Tongue (tissue), 2 donors: ENCODE measurements around the gene ITGA11. TPM values are rescaled to one million over a fixed set of nuclear protein-coding genes. Genes with fewer than 3 reads are reported as not detected.

ENCODE experiments used
- DNase-seq: peaks from one replicate; pipeline ENCODE4 v3.0.0-alpha.2; 2015
- total RNA-seq: library from RNA; depleted of rRNA; stranded (reverse); fragments of >200 nt; gene quantifications from one replicate; pipeline ENCODE4 v1.2.3, GENCODE V29; 2014

The ITGA11 gene
- total RNA-seq, 1 donor from 2014 or later, result 6.3 TPM

DNA sequence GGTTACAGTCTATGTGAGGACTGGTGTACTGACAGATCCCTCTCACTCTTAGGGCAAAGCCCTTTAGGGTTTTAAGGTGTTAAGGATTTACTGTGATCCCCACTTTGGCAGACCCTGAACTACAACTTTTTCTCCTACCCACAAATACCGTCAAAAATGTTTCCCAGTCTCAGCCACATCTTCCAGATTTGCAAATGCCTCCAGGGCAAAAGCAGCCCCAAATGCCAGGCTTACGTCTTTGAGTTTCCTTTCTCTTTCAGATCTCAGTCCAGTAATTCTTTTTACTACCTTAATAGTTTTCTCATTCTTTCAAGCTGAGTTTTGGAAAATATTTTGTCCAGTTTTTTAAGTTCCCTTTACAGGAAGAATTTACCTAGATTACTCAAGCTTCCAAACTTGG, 13.4 kb upstream of the ITGA11 start:
- no peak for DNase-seq

DNA sequence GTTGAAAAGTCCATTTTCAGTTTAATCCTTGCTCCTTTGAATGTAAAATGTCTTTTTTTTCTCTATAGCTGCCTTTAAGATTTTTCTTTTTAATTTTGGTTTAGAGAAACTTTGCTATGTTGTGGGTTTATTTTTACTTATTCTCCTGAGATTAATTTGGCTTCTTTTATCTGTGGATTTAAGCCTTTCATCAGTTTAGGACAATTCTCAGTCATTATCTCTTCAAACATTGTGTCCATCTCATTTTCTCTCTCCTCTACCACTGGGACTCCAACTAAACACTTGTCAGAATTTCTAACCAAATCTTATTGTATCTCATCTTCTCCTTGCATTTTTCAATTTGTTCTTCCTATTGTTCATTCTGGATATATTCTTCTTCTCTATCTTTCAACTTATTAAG, 12.4 kb upstream of the ITGA11 start:
- no peak for DNase-seq

DNA sequence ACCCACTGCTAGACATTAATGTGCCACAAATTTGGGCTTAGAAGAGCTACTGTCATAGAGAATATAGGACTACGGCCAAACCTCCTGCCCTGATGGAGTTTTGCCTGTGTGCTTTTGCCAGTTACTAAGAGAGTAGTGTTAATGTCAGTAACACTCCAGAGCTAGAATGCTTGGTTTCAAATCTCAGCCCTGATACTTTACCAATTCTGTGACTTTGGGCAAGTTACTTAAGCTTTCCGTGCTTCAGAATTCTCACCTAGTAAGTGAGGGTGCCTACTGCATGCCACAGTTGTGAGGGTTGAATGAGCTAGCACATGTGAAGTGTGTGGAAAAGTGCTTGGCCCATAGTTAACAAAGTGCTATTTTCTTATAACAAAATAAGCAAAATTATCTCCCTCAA, 10.9 kb upstream of the ITGA11 start:
- DNase-seq, result no peak

DNA sequence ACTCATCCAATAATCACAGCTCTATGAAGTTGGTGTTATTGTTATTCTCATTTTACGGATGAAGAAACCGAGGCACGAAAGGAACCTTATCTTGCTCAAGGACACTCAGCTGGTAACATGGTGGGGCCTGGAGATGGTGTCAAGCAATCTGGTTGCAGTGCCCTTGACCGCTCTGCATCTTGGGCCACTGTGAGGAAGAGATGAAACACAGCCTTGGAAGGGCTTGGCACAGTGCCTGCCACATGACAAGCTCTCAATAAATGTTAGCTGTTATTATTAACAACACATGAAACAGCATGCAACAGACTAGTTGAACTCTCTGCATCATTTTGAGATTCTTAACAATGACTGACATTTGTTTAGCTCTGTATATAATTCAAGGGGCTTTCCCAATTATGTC, 10.1 kb upstream of the ITGA11 start:
- DNase-seq, result no peak

DNA sequence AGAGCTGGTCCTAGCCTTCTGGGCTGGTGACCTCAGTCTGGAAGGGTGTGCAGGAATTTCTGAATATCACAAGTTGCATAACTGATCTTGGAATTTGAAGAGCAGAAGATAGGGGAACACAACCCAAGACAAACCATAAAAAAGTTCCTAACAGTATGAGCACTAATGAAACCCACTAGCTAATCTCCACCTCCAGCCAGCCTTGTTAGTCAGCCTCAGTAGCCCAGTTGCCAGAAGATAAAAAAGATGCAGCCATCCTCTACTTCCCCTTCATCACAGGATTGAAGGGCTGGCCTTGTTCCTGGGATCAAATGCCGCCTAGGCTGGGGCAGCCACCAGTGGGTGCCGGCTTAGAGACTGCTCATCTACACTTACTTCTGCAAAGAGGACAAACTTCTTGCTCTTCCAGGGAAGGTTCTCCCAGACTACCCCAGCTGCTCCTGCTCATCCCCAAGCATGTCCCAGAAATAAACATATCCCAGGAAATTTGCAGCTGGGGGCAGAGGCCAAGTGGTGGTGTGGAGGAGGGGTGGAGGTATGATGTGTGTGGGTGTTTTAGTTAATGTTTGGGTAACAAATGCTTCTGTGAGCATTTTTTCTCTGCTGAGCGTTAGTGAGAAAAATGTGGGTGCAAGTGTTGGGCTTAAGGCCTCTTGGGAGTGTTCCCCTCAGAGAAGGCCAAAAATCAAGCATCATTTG, 9.2 kb upstream of the ITGA11 start:
- no peak for DNase-seq

DNA sequence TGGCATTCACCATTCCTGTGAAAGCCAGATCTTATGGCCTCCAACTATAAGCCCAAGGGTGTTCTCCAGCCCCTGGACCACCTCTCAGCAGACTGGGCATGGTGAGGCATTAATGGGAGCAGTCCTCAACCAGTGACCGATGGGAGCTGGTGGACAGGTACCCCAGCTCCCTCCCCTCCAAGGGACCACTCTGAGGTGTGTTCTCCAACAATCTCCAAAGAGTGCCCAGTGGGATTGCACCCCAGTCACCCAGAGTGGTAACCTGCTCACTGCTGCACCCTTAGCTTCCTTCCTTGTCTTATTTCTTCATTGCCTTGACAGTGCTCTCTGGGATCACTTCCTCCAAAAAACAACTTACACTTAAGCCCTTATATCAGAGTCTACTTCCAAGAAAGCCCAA, 8.2 kb upstream of the ITGA11 start:
- no peak for DNase-seq

DNA sequence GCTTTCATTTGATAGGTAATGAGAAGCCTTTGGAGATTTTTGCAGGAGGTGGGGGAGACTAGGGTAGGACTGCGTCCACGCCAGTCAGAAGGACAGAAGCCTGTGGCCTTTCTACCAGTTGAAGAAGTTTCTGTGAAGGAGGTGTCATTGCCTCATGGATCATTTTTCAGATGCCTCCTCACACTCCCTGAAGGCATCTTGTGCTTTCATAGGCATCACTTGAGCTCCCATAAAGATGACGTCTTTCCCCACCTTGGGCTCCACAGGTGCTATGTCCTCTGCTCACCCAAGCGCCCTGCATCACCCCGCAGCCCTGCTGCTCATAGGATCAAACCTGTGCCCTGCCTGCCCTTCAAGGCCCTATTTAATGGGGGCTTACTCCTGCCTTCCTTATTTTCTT, 7.5 kb upstream of the ITGA11 start:
- DNase-seq, result no peak

DNA sequence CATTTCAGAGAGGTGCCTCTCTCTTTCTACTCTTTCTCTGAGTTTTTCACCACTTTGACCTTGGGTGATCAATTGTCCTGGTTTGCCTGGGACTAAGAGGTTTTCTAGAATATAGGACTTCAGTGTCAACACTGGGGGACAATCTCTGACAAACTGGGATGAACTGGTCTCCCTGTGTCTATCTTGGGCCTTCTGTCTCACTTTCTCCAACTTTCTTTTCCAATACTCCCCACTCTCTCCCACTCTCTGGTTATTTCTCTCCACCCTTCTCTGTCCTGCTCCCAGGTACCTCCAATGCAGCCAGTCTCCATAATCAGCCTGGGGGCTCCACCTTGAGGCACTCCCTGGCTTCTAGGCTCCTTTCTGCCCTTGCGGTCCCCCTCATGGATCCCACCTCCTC, 4.7 kb upstream of the ITGA11 start:
- DNase-seq, result no peak

DNA sequence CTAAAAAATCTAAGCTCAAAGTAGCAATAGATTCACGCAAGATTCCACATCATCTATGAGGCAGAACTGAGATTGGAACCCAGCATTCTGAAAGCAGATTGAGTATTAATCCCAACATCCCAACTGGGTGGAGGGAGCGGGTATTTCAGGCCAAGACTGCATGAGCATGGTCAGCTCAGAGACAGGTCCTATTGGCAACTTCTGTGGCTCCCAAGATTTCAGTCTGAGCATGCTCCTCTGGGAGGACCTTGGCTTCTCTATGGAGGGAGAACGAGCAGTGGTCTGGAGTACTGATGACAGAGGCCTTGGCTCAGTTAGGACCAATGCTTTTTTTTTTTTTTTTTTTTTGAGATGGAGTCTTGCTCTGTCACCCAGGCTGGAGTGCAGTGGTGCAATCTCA, 4.0 kb upstream of the ITGA11 start:
- no peak for DNase-seq

DNA sequence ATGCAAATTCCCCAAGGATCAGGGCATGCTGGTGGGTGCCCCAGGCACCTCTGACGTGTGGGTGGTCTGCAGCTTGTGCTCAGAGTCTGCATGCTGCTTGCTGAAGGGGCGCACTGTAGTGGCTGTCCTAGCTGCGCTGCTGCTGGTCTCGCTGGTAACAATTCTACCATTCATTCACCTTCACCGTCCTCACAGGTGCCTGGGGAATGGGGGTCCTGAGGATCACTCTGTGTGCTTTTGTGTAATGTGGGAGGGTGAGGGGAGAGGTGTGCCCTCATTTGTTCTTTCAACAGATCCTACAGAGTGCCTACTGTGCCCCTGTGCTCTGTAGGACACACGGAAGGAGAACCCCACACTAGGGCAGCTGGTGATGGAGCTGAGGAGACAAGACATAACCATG, 2.1 kb upstream of the ITGA11 start:
- DNase-seq, result no peak

DNA sequence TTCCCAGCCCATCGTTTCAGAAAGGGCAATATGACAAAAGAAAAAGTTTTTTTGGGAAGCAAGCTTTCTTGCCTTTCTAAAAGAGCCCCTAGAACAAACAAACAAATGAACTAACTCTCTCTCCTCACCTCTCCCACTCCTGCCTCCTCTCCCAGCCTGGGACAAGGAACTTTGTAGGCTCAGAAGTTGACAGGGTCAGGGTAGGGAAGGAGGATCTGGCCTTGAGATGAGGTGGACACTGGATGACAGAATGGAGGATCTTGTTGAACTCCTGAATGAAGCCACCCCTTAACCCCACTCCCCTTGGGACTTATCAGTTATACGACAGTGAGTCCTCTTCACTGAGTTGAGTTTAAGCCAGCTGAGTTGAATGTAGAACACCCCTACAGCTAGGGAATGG, 1.6 kb upstream of the ITGA11 start:
- no peak for DNase-seq

DNA sequence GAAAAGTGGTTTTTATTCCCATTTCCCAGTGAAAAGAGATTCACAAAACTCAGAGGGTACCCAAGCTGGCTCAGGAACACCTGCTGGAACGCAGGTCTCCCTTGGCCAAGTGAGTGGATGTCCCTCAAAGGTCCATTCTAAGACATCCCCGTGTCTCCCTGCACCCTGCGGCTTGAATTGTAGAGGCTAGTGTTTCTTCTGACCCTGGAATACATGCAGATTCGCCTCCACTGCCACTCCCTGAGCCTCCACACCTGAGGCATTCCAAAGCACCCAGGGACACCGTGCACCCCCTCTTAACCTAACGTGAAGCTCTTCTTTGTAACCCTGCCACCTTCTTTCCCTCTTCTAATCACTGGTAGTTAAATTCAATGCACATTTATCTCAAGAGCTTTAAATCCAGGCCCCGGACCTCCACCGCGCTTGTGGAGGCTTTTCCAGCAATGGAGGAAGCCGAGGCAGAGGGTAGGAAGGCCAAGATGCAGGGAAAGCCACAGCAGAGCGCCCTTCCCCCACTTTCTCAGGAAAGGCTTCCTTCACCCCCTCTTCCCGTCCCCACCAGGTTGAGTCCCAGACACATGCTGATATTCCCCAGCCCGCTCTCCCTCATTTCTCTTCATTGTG, 590 bp upstream of the ITGA11 start:
- no peak for DNase-seq

DNA sequence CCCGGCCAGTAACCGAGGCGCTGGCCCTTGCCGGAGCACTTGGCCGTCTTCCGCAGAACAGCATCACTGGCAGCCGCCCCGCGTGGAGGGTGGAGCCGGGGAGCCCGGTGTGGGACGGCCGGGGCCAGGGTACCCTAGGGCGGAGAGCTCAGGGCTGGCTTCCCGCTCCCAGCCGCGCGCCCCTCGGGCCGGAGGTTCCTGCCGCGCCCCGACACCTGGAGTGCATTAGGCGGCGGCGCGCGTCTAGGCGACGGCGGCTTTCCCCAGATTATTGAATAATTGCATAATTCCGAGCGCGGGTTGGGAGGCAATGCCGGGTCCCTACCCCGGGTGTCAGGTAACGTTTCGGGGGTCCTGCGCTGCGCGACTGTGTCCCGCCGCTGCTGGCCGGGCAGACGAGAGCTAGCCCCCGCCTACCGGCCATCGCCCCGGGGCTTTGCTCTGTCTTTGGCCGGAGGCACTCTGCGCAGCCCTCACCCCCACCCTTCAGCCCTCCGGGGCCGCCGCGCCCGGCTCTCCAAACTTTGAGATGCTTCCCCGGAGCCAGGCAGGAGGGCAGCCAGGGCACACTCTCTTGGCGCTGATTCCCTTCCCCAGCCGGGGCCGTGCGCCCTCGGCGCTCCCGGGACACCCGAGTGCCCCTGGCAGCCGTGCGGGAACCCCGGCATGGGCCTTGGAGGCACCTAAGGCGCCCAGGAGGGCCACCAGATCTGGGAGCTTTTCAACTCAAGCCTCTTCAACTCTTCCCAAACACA, 749 bp downstream of the ITGA11 start:
- DNase-seq, result no peak

DNA sequence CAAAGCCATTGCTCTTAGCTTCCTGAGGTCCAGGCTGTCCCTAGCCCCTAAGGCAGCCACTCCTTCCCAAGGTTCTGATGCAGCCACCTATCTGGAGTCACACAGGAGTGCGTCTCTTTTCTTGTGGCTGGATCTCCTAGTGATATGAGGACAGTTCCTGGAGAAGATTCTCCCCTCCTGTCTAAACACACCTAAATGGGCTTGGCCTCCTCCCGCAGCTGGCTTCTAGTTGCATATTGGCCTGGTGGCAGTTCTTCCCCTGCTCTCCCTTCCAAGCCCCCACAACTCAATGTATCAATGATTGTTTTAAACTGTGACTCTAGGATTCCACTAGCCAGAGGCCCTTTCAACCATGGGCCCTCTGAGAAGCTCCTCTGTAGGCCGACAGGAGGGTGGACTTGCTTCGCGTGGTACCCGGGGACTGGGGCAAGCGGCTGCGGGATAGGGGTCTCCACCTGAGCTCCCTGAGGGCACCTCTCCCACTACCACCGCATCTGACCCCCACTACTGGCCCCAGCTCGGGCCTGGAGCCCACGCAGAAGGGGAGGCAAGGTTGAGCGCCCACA, 1.4 kb downstream of the ITGA11 start:
- no peak for DNase-seq

DNA sequence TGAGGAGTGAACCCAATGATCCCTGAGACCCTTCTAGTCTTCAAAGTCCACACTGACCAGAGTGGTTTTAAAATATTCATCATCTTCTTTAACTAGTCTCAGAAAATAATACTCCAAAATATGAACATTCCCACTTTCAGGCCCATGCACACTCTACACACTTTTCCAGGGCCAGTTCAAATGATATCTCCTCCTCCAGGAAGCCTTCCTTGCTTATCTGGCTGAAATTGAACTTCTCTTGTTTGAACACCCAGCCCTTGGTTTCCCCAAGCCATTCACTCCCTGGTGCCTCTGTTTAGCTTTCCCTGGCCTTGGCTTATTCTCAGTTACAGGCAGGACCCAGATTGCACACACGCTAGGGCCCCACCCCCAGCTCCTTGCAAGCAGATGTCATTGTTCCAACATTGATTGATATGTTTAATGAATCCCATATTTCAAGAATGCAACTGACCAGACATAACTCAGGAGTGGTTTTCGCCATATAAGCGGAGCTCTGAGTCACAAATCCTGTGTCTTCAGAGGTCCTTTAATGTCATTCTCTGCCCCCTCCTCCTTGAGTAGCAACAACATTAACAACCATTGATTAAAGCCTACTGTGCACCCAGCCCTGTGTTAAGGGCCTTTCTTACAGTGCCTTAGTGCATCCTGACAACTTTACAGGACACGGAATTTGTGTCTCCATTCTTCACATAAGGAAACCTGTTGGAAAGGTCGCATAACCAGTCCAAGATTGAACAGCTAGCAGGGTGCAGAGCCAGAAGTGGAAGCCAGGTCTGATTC, 2.1 kb downstream of the ITGA11 start:
- no peak for DNase-seq

DNA sequence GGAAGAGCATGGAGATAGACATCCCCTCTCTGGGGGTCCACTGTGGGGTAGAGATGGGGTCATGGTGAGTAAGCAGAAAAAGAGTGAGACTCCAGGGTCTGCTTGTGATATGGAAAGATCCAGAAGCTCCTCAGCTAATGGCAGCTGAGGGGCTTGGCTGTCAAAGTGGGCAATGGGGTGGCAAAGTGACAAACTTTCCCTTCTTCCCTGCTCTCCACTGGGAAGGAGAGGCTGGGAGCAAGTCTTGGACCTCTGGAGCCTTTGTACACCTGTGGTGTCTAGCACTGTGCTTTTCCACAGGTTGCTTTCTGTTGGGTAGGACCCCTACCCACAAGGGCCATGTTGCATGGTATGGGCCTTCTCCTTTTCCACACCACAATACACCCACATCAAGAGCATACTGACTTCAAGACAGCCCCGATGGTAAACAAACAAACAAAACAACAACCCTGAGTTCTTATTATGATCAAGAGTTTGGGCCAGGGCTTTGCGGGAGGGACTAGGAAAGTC, 3.5 kb downstream of the ITGA11 start:
- no peak for DNase-seq

DNA sequence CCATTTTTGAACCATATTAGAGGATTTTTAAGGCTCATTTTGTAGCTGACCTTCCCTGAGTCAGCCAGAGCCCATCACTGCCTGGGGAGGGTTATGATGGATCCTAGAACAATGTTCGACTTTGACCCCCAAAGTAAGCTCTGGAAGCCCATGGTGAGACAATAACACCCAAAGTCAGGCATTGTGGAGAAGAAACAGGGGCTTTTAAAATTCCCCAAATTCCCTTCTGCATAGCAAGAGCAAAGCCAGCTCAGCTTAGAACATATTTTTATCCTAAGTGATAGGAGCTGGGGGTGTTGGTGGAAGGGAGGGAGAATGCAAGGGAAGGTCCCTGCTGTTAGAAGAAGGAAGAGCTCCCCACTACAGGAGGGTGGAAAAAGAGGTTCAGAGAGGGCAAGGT, 4.0 kb downstream of the ITGA11 start:
- no peak for DNase-seq

DNA sequence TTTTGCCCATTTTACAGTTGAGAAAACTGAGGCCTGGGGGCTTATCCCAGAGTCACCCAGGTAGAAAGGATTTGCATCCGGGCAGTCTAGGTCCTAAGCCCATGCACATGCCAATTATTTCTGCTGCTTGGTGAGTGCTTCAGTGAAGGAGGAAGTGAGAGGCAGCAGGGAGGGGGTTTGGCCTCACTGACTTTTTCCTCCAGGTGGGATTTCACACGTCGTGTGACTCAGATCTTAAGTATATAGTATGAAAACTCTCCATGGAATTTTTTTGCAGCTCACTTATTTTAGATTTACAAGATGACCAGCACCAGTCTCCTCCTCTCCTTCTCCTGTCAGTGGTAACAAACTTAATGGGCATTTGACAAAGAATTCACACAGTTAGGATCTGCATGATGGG, 4.6 kb downstream of the ITGA11 start:
- DNase-seq, result no peak

DNA sequence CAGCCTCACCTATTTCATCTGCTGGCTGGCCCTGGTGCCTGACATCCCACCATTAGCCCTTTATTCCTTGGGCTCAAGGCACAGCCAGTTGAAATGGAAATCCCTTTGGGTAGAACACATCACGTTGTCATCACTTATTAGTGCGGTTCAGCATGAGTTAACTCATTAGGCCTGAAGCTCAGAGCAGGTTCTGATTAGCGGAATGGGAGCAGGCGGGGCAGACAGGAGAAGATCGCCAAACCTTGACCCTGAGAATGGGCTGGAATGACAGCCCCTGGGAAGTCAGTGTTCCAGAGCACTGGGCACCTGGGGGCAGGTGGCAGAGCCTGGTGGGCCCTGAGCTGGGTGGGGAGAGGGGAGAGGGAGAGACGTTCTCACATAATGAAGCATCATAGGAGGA, 5.8 kb downstream of the ITGA11 start:
- DNase-seq, result no peak

DNA sequence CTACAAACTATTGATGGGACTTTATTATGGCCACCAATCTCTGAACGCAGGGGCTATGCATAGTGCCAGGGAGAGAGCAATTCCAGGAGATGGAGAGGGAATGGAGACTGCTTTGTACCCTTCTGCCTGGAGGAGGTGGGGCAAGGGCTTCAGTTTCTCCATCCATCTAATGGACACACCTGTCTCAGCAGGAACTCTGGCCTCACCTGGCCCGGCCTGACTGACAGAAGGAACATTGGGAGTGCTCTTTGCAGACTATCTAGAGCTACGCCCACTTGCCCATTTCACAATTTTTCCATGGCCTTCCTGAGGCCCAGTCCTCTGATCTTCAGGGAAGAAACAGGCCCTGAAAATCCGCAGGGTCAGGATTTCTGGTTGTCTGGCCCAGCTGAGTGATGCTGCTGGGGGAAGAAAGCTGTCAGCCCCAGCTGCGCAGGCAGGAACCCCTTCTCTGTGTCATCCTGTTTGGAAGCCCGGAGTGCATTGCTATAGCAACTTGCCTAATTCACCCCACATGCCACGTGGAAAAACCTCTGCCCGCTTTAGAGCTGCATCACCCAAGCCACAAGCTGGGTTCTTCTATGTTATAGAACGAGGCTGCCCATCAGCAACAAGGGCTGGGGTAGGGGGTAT, 6.4 kb downstream of the ITGA11 start:
- no peak for DNase-seq

DNA sequence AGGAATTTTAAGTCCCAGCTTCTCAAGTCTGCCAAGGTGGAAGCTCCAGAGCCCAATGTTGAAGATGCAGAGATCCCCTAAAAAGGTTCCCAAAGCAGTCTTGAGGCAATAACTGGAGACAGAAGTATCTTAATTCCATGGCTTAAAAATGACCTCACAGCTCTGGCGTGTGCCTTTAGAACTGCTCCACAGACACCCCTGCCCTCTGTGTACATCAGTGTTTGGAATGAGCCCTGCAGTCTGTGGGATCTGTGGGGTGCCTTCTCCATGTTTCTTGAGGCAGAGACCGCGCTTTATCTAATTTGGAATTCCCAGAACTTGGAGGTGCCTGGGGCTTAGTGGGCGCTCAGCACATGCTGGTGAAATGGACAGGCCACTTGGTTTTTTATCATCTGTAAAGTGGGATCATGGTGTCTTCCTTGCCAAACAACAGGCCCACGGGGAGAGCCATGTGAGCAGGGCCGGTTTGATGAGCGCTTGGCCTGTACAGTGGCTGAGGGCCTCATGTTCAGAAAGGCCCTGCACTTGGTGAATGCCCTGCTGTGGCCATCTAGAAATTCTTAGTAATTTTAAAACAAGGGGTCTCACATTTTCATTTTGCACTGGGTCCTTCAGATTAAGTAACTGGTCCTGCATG, 7.1 kb downstream of the ITGA11 start:
- no peak for DNase-seq
